K562 (cell line): Measurements from ENCODE around the gene NDUFAB1. TPM values are rescaled to one million over a fixed set of nuclear protein-coding genes. Genes with fewer than 3 reads are reported as not detected.

Source experiments
- CC2D1A ChIP-seq: fragments of 450-650 bp; IDR thresholded peaks from 2 replicates; pipeline ENCODE4 v1.6.1; 2017; ENCODE audit warnings: mild to moderate bottlenecking
- MEIS2 ChIP-seq: fragments of 450-650 bp; IDR thresholded peaks from 2 replicates; pipeline ENCODE4 v1.6.1; 2014; ENCODE audit warnings: mild to moderate bottlenecking; ENCODE audit not compliant: partially characterized antibody
- NEUROD1 ChIP-seq: fragments of 150-350 bp; IDR thresholded peaks from 2 replicates; pipeline ENCODE4 v1.6.1; 2014; ENCODE audit warnings: borderline replicate concordance, low read length, low read depth; ENCODE audit not compliant: partially characterized antibody
- PYGO2 ChIP-seq: fragments of 450-650 bp; IDR thresholded peaks from 2 replicates; pipeline ENCODE4 v1.6.1; 2016; ENCODE audit warnings: mild to moderate bottlenecking, missing genetic modification characterization, moderate library complexity, missing compliant biosample characterization
- polyA plus RNA-seq, 8 experiments: library from polyadenylated mRNA; depleted of rRNA in 4 of 8; stranded (reverse) in 5 of 8; unstranded in 3 of 8; fragments of >200 nt; fragmentation: Nextera tagmentation in 2 of 8; fragmentation: Illumina TruSeq in 1 of 8; extraction: Ambion mirVana in 2 of 8; extraction: Trizol in 1 of 8; gene quantifications; 2 replicates each; pipeline versions ENCODE4 v1.2.1 to v1.2.3, GENCODE V29; 2011 to 2014; ENCODE audit warnings: inconsistent platforms in 1 of 8, missing spikeins in 1 of 8
- total RNA-seq, 7 experiments: library from RNA; depleted of rRNA in 6 of 7; stranded (reverse); fragments of >200 nt in 6 of 7; fragmentation: Illumina TruSeq in 2 of 7; extraction: Trizol in 2 of 7; gene quantifications; 2 replicates each; pipeline versions ENCODE4 v1.2.1 to v1.2.3, GENCODE V29; 2011 to 2021; ENCODE audit warnings: low replicate concordance in 1 of 7
- TF ChIP-seq, protein P1 (sequence below): fragments of 450-650 bp; formaldehyde crosslinking; IDR thresholded peaks from 2 replicates; pipeline ENCODE4 v1.4.0; 2020; ENCODE audit warnings: mild to moderate bottlenecking, moderate library complexity
- TF ChIP-seq, protein P2 (sequence below), 2 experiments: IDR thresholded peaks; 2 replicates each; pipeline ENCODE4 v1.6.1; 2012; ENCODE audit warnings: improper control_type of control experiment in 2 of 2, low read depth in 2 of 2, low read length in 2 of 2, borderline replicate concordance in 1 of 2
- TF ChIP-seq, protein P3 (sequence below): fragments of 250-450 bp; sonication (Bioruptor Pico); IDR thresholded peaks from 2 replicates; pipeline ENCODE4 v1.8.0; 2021; ENCODE audit warnings: mild to moderate bottlenecking, moderate library complexity
- TF ChIP-seq, protein P4 (sequence below), 3 experiments: fragments of 200-800 bp in 1 of 3; fragments of 250-450 bp in 1 of 3; fragments of 450-650 bp in 1 of 3; sonication (Bioruptor Pico) in 1 of 3; sonication (Bioruptor generic) in 1 of 3; formaldehyde crosslinking in 1 of 3; IDR thresholded peaks; 2 replicates each; pipeline versions ENCODE4 v1.6.1 to v1.8.0; 2016 to 2022; ENCODE audit warnings: mild to moderate bottlenecking in 2 of 3, missing genetic modification characterization in 2 of 3, missing compliant biosample characterization in 1 of 3, moderate library complexity in 1 of 3
- TF ChIP-seq, protein P5 (sequence below): IDR thresholded peaks from 2 replicates; pipeline ENCODE4 v1.6.1; 2012; ENCODE audit warnings: low read depth, low read length, improper control_type of control experiment, borderline replicate concordance
- TF ChIP-seq, protein P6 (sequence below): sonication (generic); formaldehyde crosslinking; IDR thresholded peaks from 2 replicates; pipeline ENCODE4 v1.8.0; 2022; ENCODE audit warnings: mild to moderate bottlenecking, missing genetic modification reagents, borderline replicate concordance

The NDUFAB1 gene
- total and polyA plus RNA-seq, 9 of the 15 experiments (the other 6 are each of a cell fraction or from before 2014, with no cell fraction given), result 123 to 481 (median 238) TPM

DNA sequence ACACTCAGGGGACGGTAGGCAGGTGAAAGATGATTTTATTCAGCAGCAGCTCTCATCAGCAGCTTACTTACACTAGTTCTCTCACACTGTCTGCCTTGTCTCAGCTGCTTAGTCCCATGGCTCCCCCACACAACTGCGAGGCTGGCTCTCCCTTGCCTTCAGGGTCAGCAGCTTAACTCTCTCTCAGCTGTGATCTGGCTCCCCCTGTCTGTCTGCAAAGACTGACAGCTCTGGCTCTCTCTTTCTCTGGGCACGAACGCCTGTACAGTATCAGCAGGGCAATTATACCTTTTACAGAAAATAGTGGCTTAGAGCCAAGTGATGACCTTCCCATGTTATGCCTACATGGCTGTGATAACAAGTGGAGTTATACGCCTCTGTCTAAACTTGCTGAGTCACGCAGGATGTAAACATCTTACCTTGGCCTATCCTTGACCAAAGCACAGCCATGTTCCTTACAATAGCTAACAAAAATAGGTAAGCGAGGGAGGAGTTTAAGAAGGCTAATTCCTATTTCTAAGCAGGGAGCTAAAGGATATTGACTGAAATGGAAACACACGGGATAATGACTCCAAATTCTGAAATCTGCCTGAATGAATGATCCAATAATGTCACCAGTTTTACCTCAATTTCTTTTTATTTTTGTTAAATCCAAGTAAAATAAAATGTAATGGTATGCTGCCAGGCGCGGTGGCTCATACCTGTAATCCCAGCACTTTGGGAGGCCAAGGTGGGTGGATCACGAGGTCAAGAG lies 1.1 kb upstream of the NDUFAB1 start (continued):
- TF ChIP-seq, protein P1, sequence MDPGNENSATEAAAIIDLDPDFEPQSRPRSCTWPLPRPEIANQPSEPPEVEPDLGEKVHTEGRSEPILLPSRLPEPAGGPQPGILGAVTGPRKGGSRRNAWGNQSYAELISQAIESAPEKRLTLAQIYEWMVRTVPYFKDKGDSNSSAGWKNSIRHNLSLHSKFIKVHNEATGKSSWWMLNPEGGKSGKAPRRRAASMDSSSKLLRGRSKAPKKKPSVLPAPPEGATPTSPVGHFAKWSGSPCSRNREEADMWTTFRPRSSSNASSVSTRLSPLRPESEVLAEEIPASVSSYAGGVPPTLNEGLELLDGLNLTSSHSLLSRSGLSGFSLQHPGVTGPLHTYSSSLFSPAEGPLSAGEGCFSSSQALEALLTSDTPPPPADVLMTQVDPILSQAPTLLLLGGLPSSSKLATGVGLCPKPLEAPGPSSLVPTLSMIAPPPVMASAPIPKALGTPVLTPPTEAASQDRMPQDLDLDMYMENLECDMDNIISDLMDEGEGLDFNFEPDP (CRISPR knock-in tag), result peak; percentile 98
- TF ChIP-seq, protein P2, sequence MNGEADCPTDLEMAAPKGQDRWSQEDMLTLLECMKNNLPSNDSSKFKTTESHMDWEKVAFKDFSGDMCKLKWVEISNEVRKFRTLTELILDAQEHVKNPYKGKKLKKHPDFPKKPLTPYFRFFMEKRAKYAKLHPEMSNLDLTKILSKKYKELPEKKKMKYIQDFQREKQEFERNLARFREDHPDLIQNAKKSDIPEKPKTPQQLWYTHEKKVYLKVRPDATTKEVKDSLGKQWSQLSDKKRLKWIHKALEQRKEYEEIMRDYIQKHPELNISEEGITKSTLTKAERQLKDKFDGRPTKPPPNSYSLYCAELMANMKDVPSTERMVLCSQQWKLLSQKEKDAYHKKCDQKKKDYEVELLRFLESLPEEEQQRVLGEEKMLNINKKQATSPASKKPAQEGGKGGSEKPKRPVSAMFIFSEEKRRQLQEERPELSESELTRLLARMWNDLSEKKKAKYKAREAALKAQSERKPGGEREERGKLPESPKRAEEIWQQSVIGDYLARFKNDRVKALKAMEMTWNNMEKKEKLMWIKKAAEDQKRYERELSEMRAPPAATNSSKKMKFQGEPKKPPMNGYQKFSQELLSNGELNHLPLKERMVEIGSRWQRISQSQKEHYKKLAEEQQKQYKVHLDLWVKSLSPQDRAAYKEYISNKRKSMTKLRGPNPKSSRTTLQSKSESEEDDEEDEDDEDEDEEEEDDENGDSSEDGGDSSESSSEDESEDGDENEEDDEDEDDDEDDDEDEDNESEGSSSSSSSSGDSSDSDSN (IDR thresholded peaks at IDR 0.05; ENCODE audit: borderline replicate concordance in 1 of 2, low read depth in 2 of 2, low read length in 2 of 2), result peak in 1 of 2 experiments; percentile 65; a peak in 1 of 4 replicates
- TF ChIP-seq, protein P3, sequence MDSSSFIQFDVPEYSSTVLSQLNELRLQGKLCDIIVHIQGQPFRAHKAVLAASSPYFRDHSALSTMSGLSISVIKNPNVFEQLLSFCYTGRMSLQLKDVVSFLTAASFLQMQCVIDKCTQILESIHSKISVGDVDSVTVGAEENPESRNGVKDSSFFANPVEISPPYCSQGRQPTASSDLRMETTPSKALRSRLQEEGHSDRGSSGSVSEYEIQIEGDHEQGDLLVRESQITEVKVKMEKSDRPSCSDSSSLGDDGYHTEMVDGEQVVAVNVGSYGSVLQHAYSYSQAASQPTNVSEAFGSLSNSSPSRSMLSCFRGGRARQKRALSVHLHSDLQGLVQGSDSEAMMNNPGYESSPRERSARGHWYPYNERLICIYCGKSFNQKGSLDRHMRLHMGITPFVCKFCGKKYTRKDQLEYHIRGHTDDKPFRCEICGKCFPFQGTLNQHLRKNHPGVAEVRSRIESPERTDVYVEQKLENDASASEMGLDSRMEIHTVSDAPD (CRISPR knock-in tag), result peak; percentile 98
- TF ChIP-seq, protein P4, sequence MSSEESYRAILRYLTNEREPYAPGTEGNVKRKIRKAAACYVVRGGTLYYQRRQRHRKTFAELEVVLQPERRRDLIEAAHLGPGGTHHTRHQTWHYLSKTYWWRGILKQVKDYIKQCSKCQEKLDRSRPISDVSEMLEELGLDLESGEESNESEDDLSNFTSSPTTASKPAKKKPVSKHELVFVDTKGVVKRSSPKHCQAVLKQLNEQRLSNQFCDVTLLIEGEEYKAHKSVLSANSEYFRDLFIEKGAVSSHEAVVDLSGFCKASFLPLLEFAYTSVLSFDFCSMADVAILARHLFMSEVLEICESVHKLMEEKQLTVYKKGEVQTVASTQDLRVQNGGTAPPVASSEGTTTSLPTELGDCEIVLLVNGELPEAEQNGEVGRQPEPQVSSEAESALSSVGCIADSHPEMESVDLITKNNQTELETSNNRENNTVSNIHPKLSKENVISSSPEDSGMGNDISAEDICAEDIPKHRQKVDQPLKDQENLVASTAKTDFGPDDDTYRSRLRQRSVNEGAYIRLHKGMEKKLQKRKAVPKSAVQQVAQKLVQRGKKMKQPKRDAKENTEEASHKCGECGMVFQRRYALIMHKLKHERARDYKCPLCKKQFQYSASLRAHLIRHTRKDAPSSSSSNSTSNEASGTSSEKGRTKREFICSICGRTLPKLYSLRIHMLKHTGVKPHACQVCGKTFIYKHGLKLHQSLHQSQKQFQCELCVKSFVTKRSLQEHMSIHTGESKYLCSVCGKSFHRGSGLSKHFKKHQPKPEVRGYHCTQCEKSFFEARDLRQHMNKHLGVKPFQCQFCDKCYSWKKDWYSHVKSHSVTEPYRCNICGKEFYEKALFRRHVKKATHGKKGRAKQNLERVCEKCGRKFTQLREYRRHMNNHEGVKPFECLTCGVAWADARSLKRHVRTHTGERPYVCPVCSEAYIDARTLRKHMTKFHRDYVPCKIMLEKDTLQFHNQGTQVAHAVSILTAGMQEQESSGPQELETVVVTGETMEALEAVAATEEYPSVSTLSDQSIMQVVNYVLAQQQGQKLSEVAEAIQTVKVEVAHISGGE (CRISPR knock-in tag; IDR thresholded peaks at IDR 0.05), result peak in 2 of 3 experiments; percentile 22 to 94; a peak in 2 of 6 replicates
- TF ChIP-seq, protein P5, sequence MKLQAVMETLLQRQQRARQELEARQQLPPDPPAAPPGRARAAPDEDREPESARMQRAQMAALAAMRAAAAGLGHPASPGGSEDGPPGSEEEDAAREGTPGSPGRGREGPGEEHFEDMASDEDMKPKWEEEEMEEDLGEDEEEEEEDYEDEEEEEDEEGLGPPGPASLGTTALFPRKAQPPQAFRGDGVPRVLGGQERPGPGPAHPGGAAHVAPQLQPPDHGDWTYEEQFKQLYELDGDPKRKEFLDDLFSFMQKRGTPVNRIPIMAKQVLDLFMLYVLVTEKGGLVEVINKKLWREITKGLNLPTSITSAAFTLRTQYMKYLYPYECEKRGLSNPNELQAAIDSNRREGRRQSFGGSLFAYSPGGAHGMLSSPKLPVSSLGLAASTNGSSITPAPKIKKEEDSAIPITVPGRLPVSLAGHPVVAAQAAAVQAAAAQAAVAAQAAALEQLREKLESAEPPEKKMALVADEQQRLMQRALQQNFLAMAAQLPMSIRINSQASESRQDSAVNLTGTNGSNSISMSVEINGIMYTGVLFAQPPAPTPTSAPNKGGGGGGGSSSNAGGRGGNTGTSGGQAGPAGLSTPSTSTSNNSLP, result 0 out of 2 replicates have a peak, but pooled peaks have one; percentile 9
- TF ChIP-seq NEUROD1, result peak; percentile 34
- TF ChIP-seq MEIS2, result peak; percentile 81
- TF ChIP-seq, protein P6, sequence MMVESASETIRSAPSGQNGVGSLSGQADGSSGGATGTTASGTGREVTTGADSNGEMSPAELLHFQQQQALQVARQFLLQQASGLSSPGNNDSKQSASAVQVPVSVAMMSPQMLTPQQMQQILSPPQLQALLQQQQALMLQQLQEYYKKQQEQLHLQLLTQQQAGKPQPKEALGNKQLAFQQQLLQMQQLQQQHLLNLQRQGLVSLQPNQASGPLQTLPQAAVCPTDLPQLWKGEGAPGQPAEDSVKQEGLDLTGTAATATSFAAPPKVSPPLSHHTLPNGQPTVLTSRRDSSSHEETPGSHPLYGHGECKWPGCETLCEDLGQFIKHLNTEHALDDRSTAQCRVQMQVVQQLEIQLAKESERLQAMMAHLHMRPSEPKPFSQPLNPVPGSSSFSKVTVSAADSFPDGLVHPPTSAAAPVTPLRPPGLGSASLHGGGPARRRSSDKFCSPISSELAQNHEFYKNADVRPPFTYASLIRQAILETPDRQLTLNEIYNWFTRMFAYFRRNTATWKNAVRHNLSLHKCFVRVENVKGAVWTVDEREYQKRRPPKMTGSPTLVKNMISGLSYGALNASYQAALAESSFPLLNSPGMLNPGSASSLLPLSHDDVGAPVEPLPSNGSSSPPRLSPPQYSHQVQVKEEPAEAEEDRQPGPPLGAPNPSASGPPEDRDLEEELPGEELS (CRISPR knock-in tag), result no peak
- TF ChIP-seq CC2D1A, result 0 out of 2 replicates have a peak, but pooled peaks have one; percentile 51
- TF ChIP-seq PYGO2 (tag), result peak; percentile 100
